Activated CD4-positive, alpha-beta memory T cell treated with anti-CD3 and anti-CD28 coated beads for 36 hours (primary cell): ENCODE results near the gene SPATC1L. TPM values are rescaled to one million over a fixed set of nuclear protein-coding genes. Genes with fewer than 3 reads are reported as not detected.
A peak's percentile ranks its signal among the peaks of the same experiment; 100 is the strongest.

Experiments used
- CTCF ChIA-PET: fragments of 350-600 bp; sonication (Branson Sonifier 250); formaldehyde crosslinking; loops from one replicate; lab custom pipeline; 2021; ENCODE audit warnings: antibody characterized with exemption, inconsistent platforms; lab: Charles Lee
- POLR2A ChIA-PET: fragments of 350-600 bp; sonication (Branson Sonifier 250); formaldehyde crosslinking; loops from one replicate; lab custom pipeline; 2021; ENCODE audit warnings: antibody characterized with exemption; lab: Charles Lee
- DNase-seq: peaks from one replicate; pipeline ENCODE4 v3.0.0-alpha.2; 2020
- H3K27ac Mint-ChIP-seq: one replicate; pipeline ENCODE4 v1.8.0; 2021; ENCODE audit warnings: mixed read lengths
- H3K27me3 Mint-ChIP-seq: one replicate; pipeline ENCODE4 v1.8.0; 2021; ENCODE audit warnings: mixed read lengths
- H3K36me3 Mint-ChIP-seq: one replicate; pipeline ENCODE4 v1.8.0; 2021; ENCODE audit warnings: mixed read lengths
- H3K4me1 Mint-ChIP-seq: one replicate; pipeline ENCODE4 v1.8.0; 2021; ENCODE audit warnings: low read depth, mixed read lengths
- H3K4me3 Mint-ChIP-seq: one replicate; pipeline ENCODE4 v1.8.0; 2021; ENCODE audit warnings: mild to moderate bottlenecking, mixed read lengths
- H3K9me3 Mint-ChIP-seq: one replicate; pipeline ENCODE4 v1.8.0; 2021; ENCODE audit warnings: mixed read lengths
- intact Hi-C: fragments of 100-400 bp; cut with micrococcal nuclease; formaldehyde crosslinking; loops from one replicate; pipeline ENCODE4 v1.15.1; 2023
- total RNA-seq, 2 experiments: library from RNA; stranded (reverse); gene quantifications; one replicate each; pipeline ENCODE4 v1.2.3, GENCODE V29; 2021

SPATC1L gene
- total RNA-seq, 2 experiments from 2014 or later = 5.7 to 6.7 TPM

GRCh38 chr21:46157987-46158451 lies 26.2 kb downstream of the SPATC1L start:
- peak; percentile 3 for DNase-seq
- H3K9me3 Mint-ChIP-seq = no peaks in the 10 kb centered on the region
- H3K4me1 Mint-ChIP-seq = no peaks in the 10 kb centered on the region
- intact Hi-C loops = no loop called here
- no peaks in the 10 kb centered on the region for H3K36me3 Mint-ChIP-seq
- H3K27me3 Mint-ChIP-seq = no peaks in the 10 kb centered on the region
- POLR2A ChIA-PET = no interaction called here
- H3K27ac Mint-ChIP-seq = no peak overlapping the region
- CTCF ChIA-PET = no interaction called here
- H3K4me3 Mint-ChIP-seq = no peak overlapping the region

- H3K9me3 Mint-ChIP-seq = no peaks in the 10 kb centered on the region
- no peaks in the 10 kb centered on the region for H3K36me3 Mint-ChIP-seq
- ChIA-PET CTCF (no interaction called here), POLR2A (no interaction called here)
- intact Hi-C loops = no loop called here
- H3K4me3 Mint-ChIP-seq = no peak overlapping the region
- DNase-seq = peak; percentile 3
- H3K27me3 Mint-ChIP-seq = no peaks in the 10 kb centered on the region
- H3K27ac Mint-ChIP-seq = no peak overlapping the region
- no peaks in the 10 kb centered on the region for H3K4me1 Mint-ChIP-seq
These were observed 26.8 kb downstream of the SPATC1L start for GRCh38 chr21:46157396-46157986.

- peak; percentile 5 for DNase-seq
- Mint-ChIP-seq H3K27ac (no peak overlapping the region), H3K4me1 (no peaks in the 10 kb centered on the region), H3K36me3 (no peaks in the 10 kb centered on the region), H3K27me3 (no peaks in the 10 kb centered on the region), H3K4me3 (no peak overlapping the region), H3K9me3 (no peaks in the 10 kb centered on the region)
- ChIA-PET POLR2A (no interaction called here), CTCF (no interaction called here)
- intact Hi-C loops = no loop called here
These were observed 27.6 kb downstream of the SPATC1L start for GRCh38 chr21:46156678-46157077.

GRCh38 chr21:46156378-46156645 lies 27.9 kb downstream of the SPATC1L start:
- Mint-ChIP-seq H3K36me3 (no peaks in the 10 kb centered on the region), H3K27me3 (no peaks in the 10 kb centered on the region), H3K4me3 (no peak overlapping the region), H3K4me1 (no peaks in the 10 kb centered on the region), H3K9me3 (no peaks in the 10 kb centered on the region), H3K27ac (no peak overlapping the region)
- ChIA-PET POLR2A (no interaction called here), CTCF (no interaction called here)
- intact Hi-C loops = no loop called here
- DNase-seq = no peak

GRCh38 chr21:46155514-46156377 lies 28.5 kb downstream of the SPATC1L start, which contains the start of gene FTCD:
Gene FTCD (minus strand): TSS chr21:46155579. CDS start chr21:46155523, 56 bp downstream.
- Mint-ChIP-seq H3K4me3 (no peak within 1 kb of the TSS), H3K4me1 (no peaks in the 10 kb centered on the region), H3K9me3 (no peaks in the 10 kb centered on the region), H3K27ac (no peak within 1 kb of the TSS), H3K36me3 (no peaks in the 10 kb centered on the region), H3K27me3 (no peaks in the 10 kb centered on the region)
- ChIA-PET POLR2A (no interaction called here), CTCF (no interaction called here)
- intact Hi-C loops = no loop called here
- DNase-seq = peak; percentile 7

GRCh38 chr21:46154955-46155513 lies 29.2 kb downstream of the SPATC1L start:
- Mint-ChIP-seq H3K36me3 (no peaks in the 10 kb centered on the region), H3K4me1 (no peaks in the 10 kb centered on the region), H3K9me3 (no peaks in the 10 kb centered on the region), H3K27me3 (no peaks in the 10 kb centered on the region), H3K27ac (no peak overlapping the region), H3K4me3 (no peak overlapping the region)
- intact Hi-C loops = no loop called here
- ChIA-PET POLR2A (no interaction called here), CTCF (interaction anchor here (2.8 kb wide), 1 partner anchor 11 kb away, joined by 20 read pairs; no protein-coding TSS in a partner anchor)
- peak; percentile 5 for DNase-seq

- intact Hi-C loops = no loop called here
- Mint-ChIP-seq H3K9me3 (no peaks in the 10 kb centered on the region), H3K36me3 (no peaks in the 10 kb centered on the region), H3K4me3 (no peak overlapping the region), H3K4me1 (no peaks in the 10 kb centered on the region), H3K27ac (no peak overlapping the region), H3K27me3 (no peaks in the 10 kb centered on the region)
- DNase-seq = peak; percentile 6
- POLR2A ChIA-PET = no interaction called here
- CTCF ChIA-PET = interaction anchor here (1.3 to 2.8 kb wide), 3 partner anchors 11 to 168 kb away, joined by 3 to 20 read pairs (median 6); no protein-coding TSS in a partner anchor
These were observed 29.9 kb downstream of the SPATC1L start for GRCh38 chr21:46154155-46154954.

- H3K36me3 Mint-ChIP-seq = no peaks in the 10 kb centered on the region
- H3K27ac Mint-ChIP-seq = no peak overlapping the region
- H3K9me3 Mint-ChIP-seq = no peaks in the 10 kb centered on the region
- no peaks in the 10 kb centered on the region for H3K4me1 Mint-ChIP-seq
- intact Hi-C loops = no loop called here
- ChIA-PET CTCF (interaction anchor here (0.6 to 2.8 kb wide), 10 partner anchors 10 to 206 kb away, joined by 3 to 20 read pairs (median 3); no protein-coding TSS in a partner anchor), POLR2A (no interaction called here)
- no peak overlapping the region for H3K4me3 Mint-ChIP-seq
- H3K27me3 Mint-ChIP-seq = no peaks in the 10 kb centered on the region
- DNase-seq = peak; percentile 71
These were observed 30.8 kb downstream of the SPATC1L start for GRCh38 chr21:46153247-46154154.

GRCh38 chr21:46152927-46153246 lies 31.4 kb downstream of the SPATC1L start:
- no peak for DNase-seq
- intact Hi-C loops = no loop called here
- H3K4me3 Mint-ChIP-seq = no peak overlapping the region
- ChIA-PET CTCF (interaction anchor here (0.6 to 2.8 kb wide), 10 partner anchors 9 to 1608 kb away, joined by 3 to 20 read pairs (median 3); no protein-coding TSS in a partner anchor), POLR2A (no interaction called here)
- no peaks in the 10 kb centered on the region for H3K27me3 Mint-ChIP-seq
- H3K4me1 Mint-ChIP-seq = no peaks in the 10 kb centered on the region
- no peaks in the 10 kb centered on the region for H3K9me3 Mint-ChIP-seq
- no peak overlapping the region for H3K27ac Mint-ChIP-seq
- H3K36me3 Mint-ChIP-seq = no peaks in the 10 kb centered on the region

GRCh38 chr21:46151989-46152926 lies 32.0 kb downstream of the SPATC1L start:
- no peak overlapping the region for H3K27ac Mint-ChIP-seq
- no peaks in the 10 kb centered on the region for H3K27me3 Mint-ChIP-seq
- no peak for DNase-seq
- no peaks in the 10 kb centered on the region for H3K9me3 Mint-ChIP-seq
- intact Hi-C loops = no loop called here
- CTCF ChIA-PET = interaction anchor here (0.6 to 2.8 kb wide), 9 partner anchors 8 to 1608 kb away, joined by 3 to 20 read pairs (median 3); no protein-coding TSS in a partner anchor
- H3K4me1 Mint-ChIP-seq = no peaks in the 10 kb centered on the region
- no peaks in the 10 kb centered on the region for H3K36me3 Mint-ChIP-seq
- no peak overlapping the region for H3K4me3 Mint-ChIP-seq
- POLR2A ChIA-PET = no interaction called here
